IMR-90 (cell line): ENCODE data around the gene DNASE2. TPM values are rescaled to one million over a fixed set of nuclear protein-coding genes. Genes with fewer than 3 reads are reported as not detected.

Experiments used
- ATAC-seq: fragments of 200-7000 bp; cut with Tn5 transposase; 2 replicates; pipeline ENCODE4 v1.9.1; 2020; ENCODE audit warnings: low read depth, mild to moderate bottlenecking, moderate library complexity
- BruUV-seq: library from RNA; stranded (reverse); fragments of 400-500 nt; replicated peaks from 2 replicates; lab custom pipeline; 2021; lab: Mats Ljungman, UMichigan
- CTCF ChIA-PET: fragments of 300-600 bp; formaldehyde crosslinking; extraction: SDS; loops from one replicate; lab custom pipeline; 2021; ENCODE audit warnings: antibody characterized with exemption; lab: Yijun Ruan, JAX
- POLR2A ChIA-PET: fragments of 300-600 bp; sonication (Branson Sonifier 250); formaldehyde crosslinking; loops from one replicate; lab custom pipeline; 2022; ENCODE audit warnings: antibody characterized with exemption; ENCODE audit not compliant: unreplicated experiment; lab: Charles Lee
- DNase-seq: peaks from one replicate; pipeline ENCODE4 v3.0.0; 2013
- H2AFZ ChIP-seq: replicated peaks from 2 replicates; pipeline ENCODE3; 2013; ENCODE audit warnings: low read length, mild to moderate bottlenecking; ENCODE audit not compliant: poor library complexity
- H2AK5ac ChIP-seq: 2 replicates; pipeline ENCODE4 v1.6.1; 2013; ENCODE audit warnings: low read depth, low read length, inconsistent platforms
- H2AK9ac ChIP-seq: replicated peaks from 2 replicates; pipeline ENCODE3; 2013; ENCODE audit warnings: mild to moderate bottlenecking, low read depth, low read length, moderate library complexity; ENCODE audit not compliant: poor library complexity
- H2BK120ac ChIP-seq: 2 replicates; pipeline ENCODE4 v1.6.1; 2013; ENCODE audit warnings: low read depth, low read length, inconsistent platforms
- H2BK15ac ChIP-seq: 3 replicates; pipeline ENCODE4 v1.6.1; 2013; ENCODE audit warnings: low read depth, low read length, inconsistent platforms
- H2BK20ac ChIP-seq: 2 replicates; pipeline ENCODE4 v1.6.1; 2013; ENCODE audit warnings: low read depth, mild to moderate bottlenecking, inconsistent platforms, low read length, moderate library complexity
- H2BK5ac ChIP-seq: 2 replicates; pipeline ENCODE4 v1.6.1; 2013; ENCODE audit warnings: mild to moderate bottlenecking, low read depth, low read length, inconsistent platforms; ENCODE audit not compliant: poor library complexity, severe bottlenecking
- H3K14ac ChIP-seq: replicated peaks from 2 replicates; pipeline ENCODE4 v1.6.1; 2013; ENCODE audit warnings: low read depth, low read length, inconsistent platforms
- H3K18ac ChIP-seq: 2 replicates; pipeline ENCODE4 v1.6.1; 2013; ENCODE audit warnings: low read depth, low read length, control low read depth
- H3K23ac ChIP-seq: 2 replicates; pipeline ENCODE4 v1.6.1; 2013; ENCODE audit warnings: low read depth, low read length, inconsistent platforms
- H3K27ac ChIP-seq: 2 replicates; pipeline ENCODE4 v1.5.1; 2013; ENCODE audit warnings: mild to moderate bottlenecking, control low read depth, low read length; ENCODE audit not compliant: insufficient read depth
- H3K27me3 ChIP-seq: 2 replicates; pipeline ENCODE4 v1.6.1; 2013; ENCODE audit warnings: low read length; ENCODE audit not compliant: control insufficient read depth, insufficient read depth
- H3K36me3 ChIP-seq: 2 replicates; pipeline ENCODE4 v1.6.1; 2013; ENCODE audit warnings: low read length, mixed read lengths; ENCODE audit not compliant: control insufficient read depth, insufficient read depth
- H3K4ac ChIP-seq: 2 replicates; pipeline ENCODE4 v1.6.1; 2013; ENCODE audit warnings: low read depth, low read length, inconsistent platforms
- H3K4me1 ChIP-seq: 2 replicates; pipeline ENCODE4 v1.6.1; 2013; ENCODE audit warnings: low read length, mixed read lengths; ENCODE audit not compliant: control insufficient read depth, insufficient read depth
- H3K4me2 ChIP-seq: 2 replicates; pipeline ENCODE4 v1.6.1; 2013; ENCODE audit warnings: low read depth, mild to moderate bottlenecking, control low read depth, low read length, moderate library complexity
- H3K4me3 ChIP-seq: 2 replicates; pipeline ENCODE4 v1.5.1; 2013; ENCODE audit warnings: low read depth, mild to moderate bottlenecking, control low read depth, low read length, moderate library complexity; ENCODE audit not compliant: insufficient read depth
- H3K56ac ChIP-seq: 2 replicates; pipeline ENCODE4 v1.6.1; 2013; ENCODE audit warnings: low read length, inconsistent platforms; ENCODE audit not compliant: insufficient read depth; ENCODE audit errors: extremely low read depth
- H3K79me1 ChIP-seq, 2 experiments: 2 replicates each; pipeline ENCODE4 v1.6.1; 2013; ENCODE audit warnings: low read length in 2 of 2, inconsistent platforms in 1 of 2, low read depth in 1 of 2
- H3K9ac ChIP-seq: 2 replicates; pipeline ENCODE4 v1.6.1; 2013; ENCODE audit warnings: low read depth, low read length, control low read depth
- H3K9me1 ChIP-seq: 2 replicates; pipeline ENCODE4 v1.6.1; 2013; ENCODE audit warnings: low read length, inconsistent platforms; ENCODE audit not compliant: insufficient read depth
- H3K9me3 ChIP-seq: 2 replicates; pipeline ENCODE4 v1.6.1; 2013; ENCODE audit warnings: low read length; ENCODE audit not compliant: control insufficient read depth, insufficient read depth
- H4K20me1 ChIP-seq: 2 replicates; pipeline ENCODE4 v1.6.1; 2013; ENCODE audit warnings: low read length, inconsistent platforms; ENCODE audit not compliant: insufficient read depth
- H4K5ac ChIP-seq: 2 replicates; pipeline ENCODE4 v1.6.1; 2013; ENCODE audit warnings: mild to moderate bottlenecking, low read depth, low read length, control low read depth
- H4K8ac ChIP-seq, 2 experiments: 2 replicates each; pipeline ENCODE4 v1.6.1; 2013; ENCODE audit warnings: low read depth in 2 of 2, low read length in 2 of 2, control low read depth in 1 of 2, inconsistent platforms in 1 of 2
- H4K91ac ChIP-seq: 2 replicates; pipeline ENCODE4 v1.6.1; 2013; ENCODE audit warnings: low read depth, low read length, inconsistent platforms; ENCODE audit not compliant: insufficient read depth
- BHLHE40 ChIP-seq: fragments of 150-350 bp; IDR thresholded peaks from 2 replicates; pipeline ENCODE4 v1.6.1; 2016; ENCODE audit warnings: mild to moderate bottlenecking, low read depth, low read length
- CEBPB ChIP-seq: IDR thresholded peaks from 2 replicates; pipeline ENCODE4 v1.6.1; 2012; ENCODE audit warnings: low read depth, low read length, improper control_type of control experiment
- CHD1 ChIP-seq: IDR thresholded peaks from 2 replicates; pipeline ENCODE4 v1.6.1; 2012; ENCODE audit warnings: low read depth, low read length, improper control_type of control experiment
- CTCF ChIP-seq: conservative IDR thresholded peaks from 2 replicates; pipeline ENCODE4 v1.5.1; 2012; ENCODE audit warnings: mild to moderate bottlenecking, low read depth, low read length, improper control_type of control experiment
- ELK1 ChIP-seq: fragments of 150-350 bp; IDR thresholded peaks from 2 replicates; pipeline ENCODE4 v1.6.1; 2016; ENCODE audit warnings: low read depth, mild to moderate bottlenecking, low read length, moderate library complexity, borderline replicate concordance
- FOS ChIP-seq: fragments of 150-350 bp; IDR thresholded peaks from 2 replicates; pipeline ENCODE4 v1.6.1; 2016; ENCODE audit warnings: low read depth, low read length
- MAFK ChIP-seq: IDR thresholded peaks from 2 replicates; pipeline ENCODE4 v1.6.1; 2012; ENCODE audit warnings: low read depth, low read length, improper control_type of control experiment
- MAZ ChIP-seq: IDR thresholded peaks from 2 replicates; pipeline ENCODE4 v1.6.1; 2012; ENCODE audit warnings: low read depth, mild to moderate bottlenecking, low read length, improper control_type of control experiment, moderate library complexity, borderline replicate concordance
- MXI1 ChIP-seq: IDR thresholded peaks from 2 replicates; pipeline ENCODE4 v1.6.1; 2012; ENCODE audit warnings: low read depth, mild to moderate bottlenecking, low read length, moderate library complexity, borderline replicate concordance
- NFE2L2 ChIP-seq: fragments of 150-350 bp; IDR thresholded peaks from 2 replicates; pipeline ENCODE4 v1.6.1; 2016; ENCODE audit warnings: low read depth, mild to moderate bottlenecking, low read length
- POLR2A ChIP-seq: IDR thresholded peaks from 2 replicates; pipeline ENCODE4 v1.6.1; 2012; ENCODE audit warnings: mild to moderate bottlenecking, low read depth, low read length
- RAD21 ChIP-seq: IDR thresholded peaks from 2 replicates; pipeline ENCODE4 v1.6.1; 2012; ENCODE audit warnings: low read length, improper control_type of control experiment
- RCOR1 ChIP-seq: IDR thresholded peaks from 2 replicates; pipeline ENCODE4 v1.6.1; 2012; ENCODE audit warnings: mild to moderate bottlenecking, low read length, improper control_type of control experiment; ENCODE audit not compliant: insufficient replicate concordance
- RFX5 ChIP-seq: IDR thresholded peaks from 2 replicates; pipeline ENCODE4 v1.8.0; 2012; ENCODE audit warnings: low read depth, mild to moderate bottlenecking, low read length, moderate library complexity
- SMC3 ChIP-seq: fragments of 150-350 bp; IDR thresholded peaks from 2 replicates; pipeline ENCODE4 v1.6.1; 2016; ENCODE audit warnings: low read depth, mild to moderate bottlenecking, antibody characterized with exemption, low read length, moderate library complexity
- WGBS, 2 experiments: methylation state at CpG; one replicate each; pipeline versions ENCODE4 v1.1.5 to v1.1.7; 2013; ENCODE audit warnings: missing lambda C conversion rate in 2 of 2; ENCODE audit not compliant: insufficient read length in 1 of 2; ENCODE audit errors: extremely low coverage in 2 of 2; 5-methylcytosine and 5-hydroxymethylcytosine counted together
- dilution Hi-C: fragments of 300-500 bp; cut with HindIII; formaldehyde crosslinking; loops from one replicate; pipeline ENCODE4 v1.14.3; 2018; ENCODE audit warnings: low sequenced_read_pairs; ENCODE audit not compliant: unreplicated experiment
- in situ Hi-C: fragments of 300-500 bp; cut with MboI; formaldehyde crosslinking; loops from 3 replicates; pipeline ENCODE4 v1.14.3; 2019; ENCODE audit warnings: low sequenced_read_pairs, inconsistent platforms, mixed read lengths
- intact Hi-C: fragments of 100-400 bp; cut with micrococcal nuclease; formaldehyde crosslinking; loops from 2 replicates; pipeline ENCODE4 v1.10.0; 2022
- polyA plus RNA-seq, 3 experiments: library from polyadenylated mRNA; depleted of rRNA; stranded (reverse); fragments of >200 nt; gene quantifications; 2 replicates each; pipeline ENCODE4 v1.2.3, GENCODE V29; 2012; ENCODE audit warnings: low replicate concordance in 1 of 3
- total RNA-seq: library from RNA; depleted of rRNA; stranded (reverse); fragments of >200 nt; gene quantifications from 2 replicates; pipeline ENCODE4 v1.2.3, GENCODE V29; 2012
- TF ChIP-seq, protein P1 (sequence below): fragments of 150-350 bp; IDR thresholded peaks from 2 replicates; pipeline ENCODE4 v1.6.1; 2017; ENCODE audit warnings: mild to moderate bottlenecking, antibody characterized with exemption, low read length, low read depth

The DNASE2 gene
- total and polyA plus RNA-seq, 2 of the 4 experiments (the other 2 are of a cell fraction) = 9.5 to 31.1 TPM

DNA sequence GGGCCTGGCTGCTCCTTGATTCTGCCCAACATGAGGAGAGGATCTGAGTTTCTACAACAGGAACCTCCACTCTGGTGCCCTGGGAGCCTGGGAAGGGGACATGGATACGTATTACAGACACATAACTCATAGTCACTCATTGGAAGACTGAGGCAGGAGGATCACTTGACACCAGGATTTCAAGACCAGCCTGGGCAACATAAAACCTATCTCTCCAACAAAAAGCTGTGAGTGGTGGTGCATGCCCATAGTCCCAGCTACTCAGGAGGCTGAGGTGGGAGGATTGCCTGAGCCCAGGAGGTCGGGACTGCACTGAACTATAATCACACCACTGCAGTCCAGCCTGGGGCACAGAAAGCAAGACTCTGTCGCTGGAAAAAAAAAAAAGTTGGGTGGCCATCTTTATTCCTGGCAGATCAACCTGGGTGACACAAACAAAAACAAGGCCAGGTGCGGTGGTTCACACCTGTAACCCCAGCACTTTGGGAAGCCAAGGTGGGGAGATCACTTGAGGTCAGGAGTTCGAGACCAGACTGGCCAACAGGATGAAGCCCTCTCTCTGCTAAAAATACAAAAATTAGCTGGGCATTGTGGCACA, 6.9 kb upstream of the DNASE2 start:
- H3K9me3 ChIP-seq = peaks cover 13% of the 10 kb centered on the region
- H3K4ac ChIP-seq = no peak overlapping the region
- intact Hi-C loops = no loop called here
- dilution Hi-C loops = no loop called here
- WGBS, 2 experiments = no CpG with 5 or more reads among the region's 5 CpGs
- H4K8ac ChIP-seq = no peak overlapping the region
- H3K9me1 ChIP-seq = no peaks in the 10 kb centered on the region
- in situ Hi-C loops = no loop called here
- H3K56ac ChIP-seq = no peak overlapping the region
- H2BK5ac ChIP-seq = no peak overlapping the region
- no peak overlapping the region for H2AK5ac ChIP-seq
- CTCF ChIA-PET = no interaction called here
- H3K4me3 ChIP-seq = no peak overlapping the region
- H2BK20ac ChIP-seq = no peak overlapping the region
- H2AK9ac ChIP-seq = no peak overlapping the region
- no peak overlapping the region for H2AFZ ChIP-seq
- H3K18ac ChIP-seq = no peak overlapping the region
- POLR2A ChIA-PET = no interaction called here
- H3K4me2 ChIP-seq = no peak overlapping the region
- H4K91ac ChIP-seq = no peak overlapping the region
- DNase-seq (no peak), ATAC-seq (no peak)
- H3K14ac ChIP-seq = no peak overlapping the region
- H3K27ac ChIP-seq = no peak overlapping the region
- no peak overlapping the region for H4K5ac ChIP-seq
- no peaks in the 10 kb centered on the region for H4K20me1 ChIP-seq
- H3K36me3 ChIP-seq = no peaks in the 10 kb centered on the region
- H3K23ac ChIP-seq = no peak overlapping the region
- H2BK120ac ChIP-seq = no peak overlapping the region
- H3K9ac ChIP-seq = no peak overlapping the region
- H3K79me1 ChIP-seq = peaks cover 10 to 12% of the 10 kb centered on the region in 2 experiments; a peak in 3 of 4 replicates
- BruUV-seq = no TSS peak
- H2BK15ac ChIP-seq = no peak overlapping the region
- peaks cover 8% of the 10 kb centered on the region for H3K4me1 ChIP-seq
- peaks cover 40% of the 10 kb centered on the region for H3K27me3 ChIP-seq
- no peak for TF ChIP-seq CEBPB
- TF ChIP-seq POLR2A = no peak
- no peak for TF ChIP-seq MAZ
- TF ChIP-seq SMC3 = no peak
- TF ChIP-seq FOS = no peak
- TF ChIP-seq NFE2L2 = no peak
- no peak for TF ChIP-seq BHLHE40
- no peak for TF ChIP-seq ELK1
- no peak for TF ChIP-seq MXI1
- no peak for TF ChIP-seq CHD1
- no peak for TF ChIP-seq RAD21
- TF ChIP-seq MAFK = no peak
- TF ChIP-seq, protein P1, sequence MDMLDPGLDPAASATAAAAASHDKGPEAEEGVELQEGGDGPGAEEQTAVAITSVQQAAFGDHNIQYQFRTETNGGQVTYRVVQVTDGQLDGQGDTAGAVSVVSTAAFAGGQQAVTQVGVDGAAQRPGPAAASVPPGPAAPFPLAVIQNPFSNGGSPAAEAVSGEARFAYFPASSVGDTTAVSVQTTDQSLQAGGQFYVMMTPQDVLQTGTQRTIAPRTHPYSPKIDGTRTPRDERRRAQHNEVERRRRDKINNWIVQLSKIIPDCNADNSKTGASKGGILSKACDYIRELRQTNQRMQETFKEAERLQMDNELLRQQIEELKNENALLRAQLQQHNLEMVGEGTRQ = no peak
- TF ChIP-seq RCOR1 = no peak
- TF ChIP-seq CTCF = no peak
- no peak for TF ChIP-seq RFX5
